Activated naive CD4-positive, alpha-beta T cell treated with anti-CD3 and anti-CD28 coated beads, Interleukin-2, amount 10 ng/mL, durations not matched to agents 7 days and 5 days (primary cell): ENCODE measurements around the gene KRT81.
A peak's percentile ranks its signal among the peaks of the same experiment; 100 is the strongest.

Experiments used
- CTCF ChIA-PET: fragments of 350-600 bp; sonication (Branson Sonifier 250); formaldehyde crosslinking; loops from one replicate; lab custom pipeline; 2021; ENCODE audit warnings: antibody characterized with exemption; lab: Charles Lee
- DNase-seq: peaks from one replicate; pipeline ENCODE4 v3.0.0-alpha.2; 2020
- H3K27ac Mint-ChIP-seq: one replicate; pipeline ENCODE4 v1.8.0; 2021; ENCODE audit warnings: mild to moderate bottlenecking, moderate library complexity, mixed read lengths
- H3K27me3 Mint-ChIP-seq: one replicate; pipeline ENCODE4 v1.8.0; 2021; ENCODE audit warnings: mild to moderate bottlenecking, mixed read lengths
- H3K36me3 Mint-ChIP-seq: one replicate; pipeline ENCODE4 v1.8.0; 2021; ENCODE audit warnings: mixed read lengths
- H3K4me1 Mint-ChIP-seq: one replicate; pipeline ENCODE4 v1.8.0; 2021; ENCODE audit warnings: mixed read lengths
- H3K4me3 Mint-ChIP-seq: one replicate; pipeline ENCODE4 v1.8.0; 2021; ENCODE audit warnings: mild to moderate bottlenecking, moderate library complexity, mixed read lengths
- H3K9me3 Mint-ChIP-seq: one replicate; pipeline ENCODE4 v1.8.0; 2021; ENCODE audit warnings: mixed read lengths

KRT81 gene

GRCh38 chr12:52291267-52291935 lies at the start of gene KRT81:
Gene KRT81, minus strand, starts transcription at chr12:52291534. Its CDS starts 69 bp downstream, at chr12:52291465.
- Mint-ChIP-seq H3K27me3 (peaks cover 42% of the 10 kb centered on the region), H3K4me3 (no peak within 1 kb of the TSS)
- peak; percentile 11 for DNase-seq

GRCh38 chr12:52338241-52338960 lies 47.1 kb upstream of the KRT81 start:
- CTCF ChIA-PET: interaction anchor here (0.6 to 1.1 kb wide), 2 partner anchors 11 kb away, joined by 3 to 8 read pairs; no protein-coding TSS in a partner anchor
- Mint-ChIP-seq H3K27me3 (peaks cover 22% of the 10 kb centered on the region), H3K4me1 (peaks cover 3% of the 10 kb centered on the region), H3K27ac (no peak overlapping the region), H3K4me3 (no peak overlapping the region), H3K9me3 (no peaks in the 10 kb centered on the region), H3K36me3 (no peaks in the 10 kb centered on the region)
- DNase-seq: peak; percentile 10

More at GRCh38 chr12:52291267-52291935, at the start of gene KRT81:
- Mint-ChIP-seq H3K4me1 (peaks cover 17% of the 10 kb centered on the region), H3K9me3 (no peaks in the 10 kb centered on the region), H3K36me3 (no peaks in the 10 kb centered on the region), H3K27ac (no peak within 1 kb of the TSS)
- CTCF ChIA-PET: no interaction called here

- CTCF ChIA-PET: no interaction called here
- Mint-ChIP-seq H3K9me3 (no peaks in the 10 kb centered on the region), H3K36me3 (no peaks in the 10 kb centered on the region), H3K27ac (no peak overlapping the region), H3K4me3 (no peak overlapping the region), H3K27me3 (peaks cover 18% of the 10 kb centered on the region), H3K4me1 (peaks cover 3% of the 10 kb centered on the region)
- DNase-seq: no peak
Observed at GRCh38 chr12:52337054-52337453, 45.7 kb upstream of the KRT81 start.

- H3K4me1 Mint-ChIP-seq: peaks cover 3% of the 10 kb centered on the region
- peaks cover 18% of the 10 kb centered on the region for H3K27me3 Mint-ChIP-seq
- DNase-seq: no peak
- H3K36me3 Mint-ChIP-seq: no peaks in the 10 kb centered on the region
- no peak overlapping the region for H3K27ac Mint-ChIP-seq
- CTCF ChIA-PET: no interaction called here
- H3K9me3 Mint-ChIP-seq: no peaks in the 10 kb centered on the region
- no peak overlapping the region for H3K4me3 Mint-ChIP-seq
Observed at GRCh38 chr12:52336641-52337040, 45.3 kb upstream of the KRT81 start.

- Mint-ChIP-seq H3K4me1 (peaks cover 3% of the 10 kb centered on the region), H3K36me3 (no peaks in the 10 kb centered on the region), H3K4me3 (no peak overlapping the region), H3K9me3 (no peaks in the 10 kb centered on the region), H3K27ac (no peak overlapping the region), H3K27me3 (peaks cover 18% of the 10 kb centered on the region)
- CTCF ChIA-PET: interaction anchor here (1.0 kb wide), 1 partner anchor 645 kb away, joined by 3 read pairs; no protein-coding TSS in a partner anchor
- DNase-seq: peak; percentile 14
Observed at GRCh38 chr12:52335598-52336262, 44.4 kb upstream of the KRT81 start.

GRCh38 chr12:52334185-52334584 lies 42.9 kb upstream of the KRT81 start:
- no peak overlapping the region for H3K27ac Mint-ChIP-seq
- CTCF ChIA-PET: interaction anchor here (1.7 kb wide), 1 partner anchor 545 kb away, joined by 4 read pairs; no protein-coding TSS in a partner anchor
- H3K4me1 Mint-ChIP-seq: peaks cover 3% of the 10 kb centered on the region
- no peaks in the 10 kb centered on the region for H3K9me3 Mint-ChIP-seq
- H3K36me3 Mint-ChIP-seq: no peaks in the 10 kb centered on the region
- H3K27me3 Mint-ChIP-seq: peaks cover 22% of the 10 kb centered on the region
- DNase-seq: no peak
- H3K4me3 Mint-ChIP-seq: no peak overlapping the region

GRCh38 chr12:52333321-52333720 lies 42.0 kb upstream of the KRT81 start:
- Mint-ChIP-seq H3K9me3 (no peaks in the 10 kb centered on the region), H3K36me3 (no peaks in the 10 kb centered on the region), H3K27me3 (peaks cover 17% of the 10 kb centered on the region), H3K4me3 (no peak overlapping the region), H3K4me1 (peaks cover 3% of the 10 kb centered on the region), H3K27ac (no peak overlapping the region)
- CTCF ChIA-PET: interaction anchor here (0.6 to 1.7 kb wide), 4 partner anchors 29 to 546 kb away, joined by 3 to 5 read pairs (median 4); no protein-coding TSS in a partner anchor
- DNase-seq: peak; percentile 3

- Mint-ChIP-seq H3K27ac (no peak overlapping the region), H3K4me1 (peaks cover 10% of the 10 kb centered on the region), H3K4me3 (no peak overlapping the region), H3K27me3 (peaks cover 18% of the 10 kb centered on the region), H3K9me3 (no peaks in the 10 kb centered on the region), H3K36me3 (no peaks in the 10 kb centered on the region)
- DNase-seq: peak; percentile 14
- CTCF ChIA-PET: interaction anchor here (1.0 to 1.4 kb wide), 2 partner anchors 54 to 176 kb away, joined by 4 to 5 read pairs; no protein-coding TSS in a partner anchor
Observed at GRCh38 chr12:52332381-52332780, 41.0 kb upstream of the KRT81 start.

GRCh38 chr12:52331833-52332232 lies 40.5 kb upstream of the KRT81 start:
- CTCF ChIA-PET: interaction anchor here (1.4 kb wide), 1 partner anchor 53 kb away, joined by 5 read pairs; no protein-coding TSS in a partner anchor
- Mint-ChIP-seq H3K27me3 (peaks cover 24% of the 10 kb centered on the region), H3K4me1 (peaks cover 12% of the 10 kb centered on the region), H3K9me3 (no peaks in the 10 kb centered on the region), H3K4me3 (no peak overlapping the region), H3K36me3 (no peaks in the 10 kb centered on the region), H3K27ac (no peak overlapping the region)
- peak; percentile 5 for DNase-seq

GRCh38 chr12:52331039-52331438 lies 39.7 kb upstream of the KRT81 start:
- H3K9me3 Mint-ChIP-seq: no peaks in the 10 kb centered on the region
- peaks cover 9% of the 10 kb centered on the region for H3K4me1 Mint-ChIP-seq
- H3K27me3 Mint-ChIP-seq: peaks cover 24% of the 10 kb centered on the region
- H3K4me3 Mint-ChIP-seq: no peak overlapping the region
- H3K27ac Mint-ChIP-seq: no peak overlapping the region
- DNase-seq: no peak
- no peaks in the 10 kb centered on the region for H3K36me3 Mint-ChIP-seq
- CTCF ChIA-PET: interaction anchor here (1.1 kb wide), 1 partner anchor 13 kb away, joined by 3 read pairs; no protein-coding TSS in a partner anchor

GRCh38 chr12:52327830-52328500 lies 36.6 kb upstream of the KRT81 start:
- no peaks in the 10 kb centered on the region for H3K9me3 Mint-ChIP-seq
- H3K27me3 Mint-ChIP-seq: peaks cover 44% of the 10 kb centered on the region
- no peak overlapping the region for H3K4me3 Mint-ChIP-seq
- CTCF ChIA-PET: interaction anchor here (0.7 to 4.8 kb wide), 20 partner anchors 8 to 303 kb away, joined by 3 to 34 read pairs (median 4); no protein-coding TSS in a partner anchor
- DNase-seq: no peak
- no peaks in the 10 kb centered on the region for H3K36me3 Mint-ChIP-seq
- no peak overlapping the region for H3K27ac Mint-ChIP-seq
- H3K4me1 Mint-ChIP-seq: peaks cover 9% of the 10 kb centered on the region

GRCh38 chr12:52327052-52327829 lies 35.9 kb upstream of the KRT81 start:
- H3K27ac Mint-ChIP-seq: no peak overlapping the region

GRCh38 chr12:52324153-52324444 lies 32.8 kb upstream of the KRT81 start:
- peaks cover 9% of the 10 kb centered on the region for H3K4me1 Mint-ChIP-seq
- no peaks in the 10 kb centered on the region for H3K36me3 Mint-ChIP-seq
- peaks cover 67% of the 10 kb centered on the region for H3K27me3 Mint-ChIP-seq
- H3K9me3 Mint-ChIP-seq: no peaks in the 10 kb centered on the region
- CTCF ChIA-PET: interaction anchor here (1.0 to 4.3 kb wide), 2 partner anchors 45 to 102 kb away, joined by 3 to 22 read pairs; no protein-coding TSS in a partner anchor
- no peak overlapping the region for H3K27ac Mint-ChIP-seq
- no peak overlapping the region for H3K4me3 Mint-ChIP-seq
- peak; percentile 17 for DNase-seq

More at GRCh38 chr12:52327052-52327829, 35.9 kb upstream of the KRT81 start:
- Mint-ChIP-seq H3K36me3 (no peaks in the 10 kb centered on the region), H3K27me3 (peaks cover 51% of the 10 kb centered on the region), H3K4me1 (peaks cover 9% of the 10 kb centered on the region), H3K4me3 (no peak overlapping the region), H3K9me3 (no peaks in the 10 kb centered on the region)
- CTCF ChIA-PET: interaction anchor here (0.7 to 4.8 kb wide), 18 partner anchors 8 to 302 kb away, joined by 3 to 34 read pairs (median 6); no protein-coding TSS in a partner anchor
- DNase-seq: peak; percentile 88
